ENCODE data around the gene TNFRSF17. TPM values are rescaled to one million over a fixed set of nuclear protein-coding genes. Genes with fewer than 3 reads are reported as not detected.

The TNFRSF17 gene
- total and polyA plus RNA-seq, 2 of the 13 experiments (the other 11 are each of a cell fraction or from before 2014, with no cell fraction given): not detected

GRCh38 chr16:11915644-11916523 is 49.1 kb upstream of the TNFRSF17 start, which contains the start of gene GSPT1 (continued):
- TF ChIP-seq ZNF660 (CRISPR knock-in tag; IDR thresholded peaks at IDR 0.05; ENCODE audit: borderline replicate concordance, low read depth) (0 out of 2 replicates have a peak, but pooled peaks have one; percentile 27), NR0B2 (CRISPR knock-in tag; IDR thresholded peaks at IDR 0.05) (peak; percentile 72), ZBTB20 (CRISPR knock-in tag; IDR thresholded peaks at IDR 0.05; ENCODE audit: borderline replicate concordance, low read depth) (peak; percentile 94; the same call in 1 of the 2 replicates), XBP1 (CRISPR knock-in tag; IDR thresholded peaks at IDR 0.05) (0 out of 2 replicates have a peak, but pooled peaks have one; percentile 32), IRF9 (CRISPR knock-in tag; IDR thresholded peaks at IDR 0.05; ENCODE audit: borderline replicate concordance) (peak; percentile 85), ARID3A (IDR thresholded peaks at IDR 0.05; ENCODE audit: low read depth, low read length) (peak; percentile 18; the same call in 1 of the 2 replicates), ONECUT2 (CRISPR knock-in tag; IDR thresholded peaks at IDR 0.05) (peak; percentile 59; the same call in 1 of the 2 replicates), U2AF1 (optimal IDR thresholded peaks at IDR 0.05; ENCODE audit: low read depth, low read length) (peak; percentile 99), ZBTB7B (CRISPR knock-in tag; IDR thresholded peaks at IDR 0.05) (peak; percentile 84; the same call in 1 of the 2 replicates), ZXDC (CRISPR knock-in tag; IDR thresholded peaks at IDR 0.05) (peak; percentile 76), ERF (CRISPR knock-in tag; IDR thresholded peaks at IDR 0.05) (peak; percentile 98), ZNF414 (CRISPR knock-in tag; IDR thresholded peaks at IDR 0.05) (peak; percentile 94), ZNF431 (CRISPR knock-in tag; IDR thresholded peaks at IDR 0.05; ENCODE audit: borderline replicate concordance, low read depth) (peak; percentile 82), ADNP (CRISPR knock-in tag; IDR thresholded peaks at IDR 0.05) (no peak), PBX2 (CRISPR knock-in tag; IDR thresholded peaks at IDR 0.05) (peak; percentile 11; the same call in 1 of the 2 replicates), ZNF160 (CRISPR knock-in tag; IDR thresholded peaks at IDR 0.05) (peak; percentile 88), ETV6 (CRISPR knock-in tag; conservative IDR thresholded peaks at IDR 0.05) (peak; percentile 91), ZNF772 (CRISPR knock-in tag; IDR thresholded peaks at IDR 0.05) (peak; percentile 77), TCF7 (IDR thresholded peaks at IDR 0.05; ENCODE audit: low read depth) (0 out of 2 replicates have a peak, but pooled peaks have one; percentile 7), ZNF180 (CRISPR knock-in tag; IDR thresholded peaks at IDR 0.05; ENCODE audit: borderline replicate concordance, low read depth) (no peak; the same call in 1 of the 2 replicates)

Data from HepG2 (cell line).